ENCODE measurements around the gene SPATA2L. TPM values are rescaled to one million over a fixed set of nuclear protein-coding genes. Genes with fewer than 3 reads are reported as not detected.
A peak's percentile ranks its signal among the peaks of the same experiment; 100 is the strongest.

The SPATA2L gene
- total and polyA plus RNA-seq, 2 of the 13 experiments (the other 11 are each of a cell fraction or from before 2014, with no cell fraction given), result 9.1 to 20.7 TPM

- TF ChIP-seq ZNF276 (CRISPR knock-in tag; IDR thresholded peaks at IDR 0.05; ENCODE audit: low read depth), result peak; percentile 98
- peak; percentile 94 for TF ChIP-seq HNRNPL (IDR thresholded peaks at IDR 0.05; ENCODE audit: low read depth, low read length)
- TF ChIP-seq ZKSCAN5 (CRISPR knock-in tag; IDR thresholded peaks at IDR 0.05), result peak; percentile 64
- no peak for TF ChIP-seq GABPA (IDR thresholded peaks at IDR 0.05; ENCODE audit: low read depth, low read length)
- peak; percentile 77 for TF ChIP-seq GABPA (CRISPR knock-in tag; IDR thresholded peaks at IDR 0.05; ENCODE audit: low read depth)
- TF ChIP-seq MED8 (CRISPR knock-in tag; IDR thresholded peaks at IDR 0.05; ENCODE audit: insufficient replicate concordance), result peak; percentile 88
- TF ChIP-seq ZNF512 (CRISPR knock-in tag; IDR thresholded peaks at IDR 0.05), result peak; percentile 21; the same call in 1 of the 2 replicates
- TF ChIP-seq ZBTB38 (CRISPR knock-in tag; IDR thresholded peaks at IDR 0.05), result peak; percentile 97
- TF ChIP-seq SOX5 (CRISPR knock-in tag; IDR thresholded peaks at IDR 0.05; ENCODE audit: borderline replicate concordance), result peak; percentile 96
- peak; percentile 94 for TF ChIP-seq TFDP2 (CRISPR knock-in tag; IDR thresholded peaks at IDR 0.05)
- TF ChIP-seq ATF7 (IDR thresholded peaks at IDR 0.05), result no peak
- peak; percentile 75; the same call in 1 of the 2 replicates for TF ChIP-seq ATF7 (CRISPR knock-in tag; IDR thresholded peaks at IDR 0.05)
- peak; percentile 78 for TF ChIP-seq PHF8 (CRISPR knock-in tag; IDR thresholded peaks at IDR 0.05)
- TF ChIP-seq ZNF264 (CRISPR knock-in tag; IDR thresholded peaks at IDR 0.05), result peak; percentile 99
- TF ChIP-seq ZBTB14 (CRISPR knock-in tag; IDR thresholded peaks at IDR 0.05), result peak; percentile 62
- TF ChIP-seq ZFP36 (IDR thresholded peaks at IDR 0.05; ENCODE audit: borderline replicate concordance, low read depth, low read length, partially characterized antibody), result no peak
- TF ChIP-seq ZNF143 (CRISPR knock-in tag; IDR thresholded peaks at IDR 0.05), result peak; percentile 66
- TF ChIP-seq ZNF547 (CRISPR knock-in tag; IDR thresholded peaks at IDR 0.05), result peak; percentile 96
- TF ChIP-seq ZNF576 (CRISPR knock-in tag; IDR thresholded peaks at IDR 0.05), result peak; percentile 92; the same call in 1 of the 2 replicates
- TF ChIP-seq RNF2 (conservative IDR thresholded peaks at IDR 0.05; ENCODE audit: low read depth), result peak; percentile 93; the same call in 1 of the 2 replicates
- TF ChIP-seq ARHGAP35 (CRISPR knock-in tag; IDR thresholded peaks at IDR 0.05; ENCODE audit: borderline replicate concordance), result peak; percentile 89
- TF ChIP-seq ZMYM3 (CRISPR knock-in tag; IDR thresholded peaks at IDR 0.05), result peak; percentile 91
- no peak for TF ChIP-seq GTF2F1 (IDR thresholded peaks at IDR 0.05; ENCODE audit: low read length)
Observed at GRCh38 chr16:89687092-89687940, 14.2 kb downstream of the SPATA2L start (continued).
